Neutrophil (primary cell): ENCODE results near the gene IGDCC3.

Source experiments
- H3K27ac ChIP-seq: fragments of 200-600 bp; sonication (generic); 2 replicates; pipeline ENCODE4 v1.5.1; 2016; ENCODE audit warnings: mild to moderate bottlenecking, moderate library complexity
- H3K27me3 ChIP-seq: fragments of 200-600 bp; sonication (generic); 2 replicates; pipeline ENCODE4 v1.6.0; 2016; ENCODE audit warnings: mild to moderate bottlenecking
- H3K36me3 ChIP-seq: fragments of 200-600 bp; sonication (generic); 2 replicates; pipeline ENCODE4 v1.5.1; 2017
- H3K4me1 ChIP-seq, 2 experiments: fragments of 200-600 bp in 1 of 2; sonication (generic) in 1 of 2; 1 replicate in 1 of 2; 2 replicates in 1 of 2; pipeline versions ENCODE4 v1.5.1 to v1.6.1; 2013 to 2016; ENCODE audit warnings: low read depth in 1 of 2, low read length in 1 of 2, mild to moderate bottlenecking in 1 of 2, moderate library complexity in 1 of 2; ENCODE audit not compliant: control insufficient read depth in 1 of 2, insufficient read depth in 1 of 2
- H3K4me3 ChIP-seq, 2 experiments: fragments of 200-600 bp in 1 of 2; sonication (generic) in 1 of 2; 1 replicate in 1 of 2; 2 replicates in 1 of 2; pipeline ENCODE4 v1.5.1; 2013 to 2016; ENCODE audit warnings: low read depth in 1 of 2, low read length in 1 of 2, mild to moderate bottlenecking in 1 of 2, moderate library complexity in 1 of 2
- H3K9me3 ChIP-seq: fragments of 200-600 bp; sonication (generic); 2 replicates; pipeline ENCODE4 v1.5.1; 2016
- CTCF ChIP-seq: fragments of 200-600 bp; sonication (generic); IDR thresholded peaks from 2 replicates; pipeline ENCODE4 v1.5.1; 2016; ENCODE audit warnings: antibody characterized with exemption

IGDCC3 gene

GRCh38 chr15:65384895-65385869, 7.4 kb upstream of the IGDCC3 start:
- peaks cover 11 to 13% of the 10 kb centered on the region in 2 experiments for H3K4me1 ChIP-seq
- H3K27me3 ChIP-seq: peaks cover 93% of the 10 kb centered on the region
- TF ChIP-seq CTCF: peak; percentile 76
- H3K27ac ChIP-seq: no peak overlapping the region
- H3K9me3 ChIP-seq: no peaks in the 10 kb centered on the region
- H3K36me3 ChIP-seq: no peaks in the 10 kb centered on the region
- H3K4me3 ChIP-seq: peak overlapping the region; percentile 33 to 53

GRCh38 chr15:65384505-65384894, 6.7 kb upstream of the IGDCC3 start:
- Histone ChIP-seq H3K36me3 (no peaks in the 10 kb centered on the region), H3K27ac (no peak overlapping the region), H3K4me3 (peak overlapping the region in 1 of 2 experiments; percentile 53), H3K9me3 (no peaks in the 10 kb centered on the region), H3K4me1 (peaks cover 11 to 13% of the 10 kb centered on the region in 2 experiments), H3K27me3 (peaks cover 93% of the 10 kb centered on the region)
- no peak for TF ChIP-seq CTCF

GRCh38 chr15:65383991-65384390, 6.2 kb upstream of the IGDCC3 start:
- no peaks in the 10 kb centered on the region for H3K9me3 ChIP-seq
- no peaks in the 10 kb centered on the region for H3K36me3 ChIP-seq
- H3K27ac ChIP-seq: no peak overlapping the region
- no peak for TF ChIP-seq CTCF
- H3K4me3 ChIP-seq: no peak overlapping the region
- peaks cover 93% of the 10 kb centered on the region for H3K27me3 ChIP-seq
- peaks cover 11 to 13% of the 10 kb centered on the region in 2 experiments for H3K4me1 ChIP-seq

GRCh38 chr15:65383456-65383855, 5.7 kb upstream of the IGDCC3 start:
- Histone ChIP-seq H3K27me3 (peaks cover 93% of the 10 kb centered on the region), H3K27ac (no peak overlapping the region), H3K9me3 (no peaks in the 10 kb centered on the region), H3K4me1 (peaks cover 11 to 13% of the 10 kb centered on the region in 2 experiments), H3K36me3 (no peaks in the 10 kb centered on the region), H3K4me3 (no peak overlapping the region)
- TF ChIP-seq CTCF: no peak

- Histone ChIP-seq H3K27me3 (peaks cover 94% of the 10 kb centered on the region), H3K27ac (no peak overlapping the region), H3K4me3 (no peak overlapping the region), H3K36me3 (no peaks in the 10 kb centered on the region), H3K4me1 (peaks cover 11 to 13% of the 10 kb centered on the region in 2 experiments), H3K9me3 (no peaks in the 10 kb centered on the region)
- TF ChIP-seq CTCF: no peak
Observed at GRCh38 chr15:65382921-65383320, 5.1 kb upstream of the IGDCC3 start.
